B cell (primary cell): ENCODE data around the gene CALHM5.

Experiments used
- CTCF ChIP-seq: fragments of 200-600 bp; IDR thresholded peaks from one replicate; pipeline ENCODE4 v1.8.0; 2022; ENCODE audit warnings: antibody characterized with exemption, mild to moderate bottlenecking
- EZH2 ChIP-seq: IDR thresholded peaks from 2 replicates; pipeline ENCODE4 v1.6.1; 2012; ENCODE audit warnings: borderline replicate concordance, low read depth, mild to moderate bottlenecking, moderate library complexity, low read length; ENCODE audit not compliant: insufficient read depth, poor library complexity, severe bottlenecking

DNA sequence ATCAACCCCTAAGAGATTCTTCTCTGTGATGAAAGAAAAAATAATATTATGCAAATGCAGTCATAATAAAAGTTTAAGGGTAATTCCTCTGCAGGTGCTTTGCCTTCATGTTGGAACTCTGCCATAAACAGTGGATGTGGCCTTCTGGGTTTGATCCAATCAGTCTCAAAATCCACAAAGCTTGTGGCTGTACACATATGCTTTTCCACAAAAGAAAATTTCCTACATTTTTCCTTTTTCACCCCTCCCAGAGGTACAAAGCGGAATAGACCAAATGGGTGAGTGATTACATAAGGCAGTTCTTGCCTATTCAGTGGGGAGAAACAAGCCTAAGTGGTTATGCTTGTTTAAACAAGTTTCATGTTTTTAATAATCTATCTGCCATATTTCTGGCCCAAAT lies 16.7 kb downstream of the CALHM5 start:
- TF ChIP-seq CTCF = no peak
- TF ChIP-seq EZH2 = no peak
